ENCODE data around the gene SLC25A46. TPM values are rescaled to one million over a fixed set of nuclear protein-coding genes. Genes with fewer than 3 reads are reported as not detected.
"Not testable (repeated sequence)": the region's sequence is repeated elsewhere in the genome, so short reads cannot be mapped to it uniquely, and the experiment has no call there.

SLC25A46 gene
- total RNA-seq, 1 experiment from 2014 or later, result 47.3 TPM

- H3K9me3 ChIP-seq (replicated peaks); DNase-seq; H3K36me3 ChIP-seq; H3K4me3 ChIP-seq; H3K27me3 ChIP-seq; H3K4me1 ChIP-seq; H3K27ac ChIP-seq: not testable (repeated sequence)
Observed at GRCh38 chr5:110788006-110788405, 49.2 kb downstream of the SLC25A46 start.

GRCh38 chr5:110790673-110791072, 51.9 kb downstream of the SLC25A46 start:
- Histone ChIP-seq H3K27ac (no peak overlapping the region), H3K4me1 (no peaks in the 10 kb centered on the region), H3K4me3 (no peak overlapping the region), H3K27me3 (no peaks in the 10 kb centered on the region), H3K36me3 (no peaks in the 10 kb centered on the region), H3K9me3 (replicated peaks) (no peaks in the 10 kb centered on the region)
- DNase-seq, result peak in 1 of 2 experiments; percentile 10

- Histone ChIP-seq H3K9me3 (replicated peaks) (no peaks in the 10 kb centered on the region), H3K27ac (no peak overlapping the region), H3K27me3 (no peaks in the 10 kb centered on the region), H3K36me3 (no peaks in the 10 kb centered on the region), H3K4me1 (peaks cover 5% of the 10 kb centered on the region), H3K4me3 (no peak overlapping the region)
- no peak for DNase-seq
Observed at GRCh38 chr5:110802998-110803397, 64.2 kb downstream of the SLC25A46 start.

GRCh38 chr5:110803467-110804326, 64.9 kb downstream of the SLC25A46 start:
- Histone ChIP-seq H3K9me3 (replicated peaks) (no peaks in the 10 kb centered on the region), H3K27me3 (no peaks in the 10 kb centered on the region), H3K4me1 (peaks cover 5% of the 10 kb centered on the region), H3K27ac (no peak overlapping the region), H3K36me3 (no peaks in the 10 kb centered on the region), H3K4me3 (no peak overlapping the region)
- DNase-seq, result no peak

- no peaks in the 10 kb centered on the region for H3K9me3 ChIP-seq (replicated peaks)
- DNase-seq, result peak; percentile 72 to 87
- H3K27ac ChIP-seq, result no peak overlapping the region
- no peak overlapping the region for H3K4me3 ChIP-seq
- H3K36me3 ChIP-seq, result no peaks in the 10 kb centered on the region
- no peaks in the 10 kb centered on the region for H3K27me3 ChIP-seq
- H3K4me1 ChIP-seq, result peaks cover 5% of the 10 kb centered on the region
Observed at GRCh38 chr5:110807169-110807568, 68.4 kb downstream of the SLC25A46 start.

GRCh38 chr5:110809006-110809405, 70.2 kb downstream of the SLC25A46 start:
- Histone ChIP-seq H3K27me3 (no peaks in the 10 kb centered on the region), H3K4me1 (peaks cover 5% of the 10 kb centered on the region), H3K27ac (no peak overlapping the region), H3K36me3 (no peaks in the 10 kb centered on the region), H3K4me3 (no peak overlapping the region), H3K9me3 (replicated peaks) (no peaks in the 10 kb centered on the region)
- no peak for DNase-seq

Other genes with a start within 250 kb of the SLC25A46 start
- gene TMEM232, start 12.3 kb upstream of the SLC25A46 start, total RNA-seq (2014; rRNA removed; shearing (Covaris generic)), result 0.97 and 1.7 TPM in 2 replicates